Measurements from ENCODE around the gene RASD2. TPM values are rescaled to one million over a fixed set of nuclear protein-coding genes. Genes with fewer than 3 reads are reported as not detected.

Gene RASD2
- total and polyA plus RNA-seq, 8 donors: 0.28 to 1.4 (median 0.59) TPM

DNA sequence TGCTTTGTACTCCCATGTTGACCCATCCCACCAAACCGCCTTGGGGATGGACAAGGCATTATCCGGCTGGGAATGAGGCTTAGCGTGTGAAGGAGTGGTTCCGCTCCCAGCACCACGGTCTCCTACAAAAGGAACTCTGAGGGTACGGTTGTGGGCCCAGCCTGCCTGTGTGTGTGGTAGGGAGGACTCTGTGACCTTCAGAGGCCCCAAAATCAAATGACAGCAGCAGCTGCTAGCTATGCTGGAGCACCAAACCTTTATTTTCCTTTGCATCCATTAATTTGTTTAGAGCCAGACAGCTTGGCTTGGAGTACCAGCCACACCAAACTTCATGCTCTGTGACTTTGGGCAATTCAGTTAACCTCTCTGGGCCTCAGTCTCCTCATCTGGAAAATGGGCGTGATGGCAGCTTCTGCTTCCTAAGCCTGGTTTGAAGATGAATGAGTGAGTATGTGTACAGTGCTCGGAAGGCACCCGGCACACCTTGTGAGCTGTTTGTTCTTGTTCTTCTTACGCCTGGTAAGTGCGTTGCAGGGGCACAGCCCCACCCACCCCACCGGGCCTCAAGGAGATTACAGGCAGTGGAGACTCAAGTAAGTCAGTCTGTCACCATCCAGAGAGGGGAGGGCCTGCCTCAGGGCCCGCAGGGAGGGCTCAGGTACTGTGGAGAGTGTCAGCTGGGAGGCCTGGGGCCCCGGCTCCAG, 51.2 kb downstream of the RASD2 start:
- H3K9me3 ChIP-seq: no peaks in the 10 kb centered on the region
- no peak for FAIRE-seq
- TF ChIP-seq, protein P1, sequence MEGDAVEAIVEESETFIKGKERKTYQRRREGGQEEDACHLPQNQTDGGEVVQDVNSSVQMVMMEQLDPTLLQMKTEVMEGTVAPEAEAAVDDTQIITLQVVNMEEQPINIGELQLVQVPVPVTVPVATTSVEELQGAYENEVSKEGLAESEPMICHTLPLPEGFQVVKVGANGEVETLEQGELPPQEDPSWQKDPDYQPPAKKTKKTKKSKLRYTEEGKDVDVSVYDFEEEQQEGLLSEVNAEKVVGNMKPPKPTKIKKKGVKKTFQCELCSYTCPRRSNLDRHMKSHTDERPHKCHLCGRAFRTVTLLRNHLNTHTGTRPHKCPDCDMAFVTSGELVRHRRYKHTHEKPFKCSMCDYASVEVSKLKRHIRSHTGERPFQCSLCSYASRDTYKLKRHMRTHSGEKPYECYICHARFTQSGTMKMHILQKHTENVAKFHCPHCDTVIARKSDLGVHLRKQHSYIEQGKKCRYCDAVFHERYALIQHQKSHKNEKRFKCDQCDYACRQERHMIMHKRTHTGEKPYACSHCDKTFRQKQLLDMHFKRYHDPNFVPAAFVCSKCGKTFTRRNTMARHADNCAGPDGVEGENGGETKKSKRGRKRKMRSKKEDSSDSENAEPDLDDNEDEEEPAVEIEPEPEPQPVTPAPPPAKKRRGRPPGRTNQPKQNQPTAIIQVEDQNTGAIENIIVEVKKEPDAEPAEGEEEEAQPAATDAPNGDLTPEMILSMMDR (IDR thresholded peaks at IDR 0.05): no peak
- H3K4me3 ChIP-seq: no peak overlapping the region
- no peak for ATAC-seq
- no peaks in the 10 kb centered on the region for H3K27me3 ChIP-seq
- H3K4me1 ChIP-seq: no peaks in the 10 kb centered on the region
- H3K27ac ChIP-seq: no peak overlapping the region
- 88 to 92% methylated on average over 14 of the region's 14 CpGs for WGBS, 2 donors
- no peak for DNase-seq
- intact Hi-C loops (cut with DNase I): no loop called here
- H3K36me3 ChIP-seq: no peaks in the 10 kb centered on the region

GRCh38 chr22:35592418-35592967, 51.9 kb downstream of the RASD2 start:
- intact Hi-C loops (cut with DNase I): no loop called here
- Histone ChIP-seq H3K27me3 (no peaks in the 10 kb centered on the region), H3K36me3 (no peaks in the 10 kb centered on the region), H3K9me3 (no peaks in the 10 kb centered on the region), H3K4me1 (peaks cover 0 to 4% (median 0%) of the 10 kb centered on the region in 3 donors), H3K4me3 (no peak overlapping the region), H3K27ac (no peak overlapping the region)
- FAIRE-seq: no peak
- TF ChIP-seq, protein P1 (IDR thresholded peaks at IDR 0.05): no peak
- DNase-seq: no peak
- WGBS, 2 donors: 81 to 84% methylated on average over 4 of the region's 4 CpGs
- ATAC-seq: no peak

- H3K27ac ChIP-seq: no peak overlapping the region
- no peak overlapping the region for H3K4me3 ChIP-seq
- intact Hi-C loops (cut with DNase I): no loop called here
- H3K4me1 ChIP-seq: peaks cover 0 to 4% (median 0%) of the 10 kb centered on the region in 3 donors
- H3K9me3 ChIP-seq: no peaks in the 10 kb centered on the region
- FAIRE-seq: no peak
- no peaks in the 10 kb centered on the region for H3K36me3 ChIP-seq
- no peak for ATAC-seq
- TF ChIP-seq, protein P1 (IDR thresholded peaks at IDR 0.05): no peak
- no peak for DNase-seq
- 68 to 77% methylated on average over 3 of the region's 3 CpGs for WGBS, 2 donors
- H3K27me3 ChIP-seq: no peaks in the 10 kb centered on the region
Measured at GRCh38 chr22:35593071-35593890, 52.6 kb downstream of the RASD2 start.

- no peak overlapping the region for H3K4me3 ChIP-seq
- H3K9me3 ChIP-seq: no peaks in the 10 kb centered on the region
- TF ChIP-seq, protein P1 (IDR thresholded peaks at IDR 0.05): no peak
- intact Hi-C loops (cut with DNase I): no loop called here
- H3K27ac ChIP-seq: no peak overlapping the region
- H3K4me1 ChIP-seq: peaks cover 0 to 4% (median 0%) of the 10 kb centered on the region in 3 donors
- FAIRE-seq (no peak), DNase-seq (no peak), ATAC-seq (no peak)
- H3K27me3 ChIP-seq: no peaks in the 10 kb centered on the region
- 83 to 91% methylated on average over 14 of the region's 14 CpGs for WGBS, 2 donors
- no peaks in the 10 kb centered on the region for H3K36me3 ChIP-seq
Measured at GRCh38 chr22:35593891-35594470, 53.4 kb downstream of the RASD2 start.

Data from pancreas (tissue), 10 donors.